Measurements from ENCODE around the gene SYNM.

The SYNM gene

DNA sequence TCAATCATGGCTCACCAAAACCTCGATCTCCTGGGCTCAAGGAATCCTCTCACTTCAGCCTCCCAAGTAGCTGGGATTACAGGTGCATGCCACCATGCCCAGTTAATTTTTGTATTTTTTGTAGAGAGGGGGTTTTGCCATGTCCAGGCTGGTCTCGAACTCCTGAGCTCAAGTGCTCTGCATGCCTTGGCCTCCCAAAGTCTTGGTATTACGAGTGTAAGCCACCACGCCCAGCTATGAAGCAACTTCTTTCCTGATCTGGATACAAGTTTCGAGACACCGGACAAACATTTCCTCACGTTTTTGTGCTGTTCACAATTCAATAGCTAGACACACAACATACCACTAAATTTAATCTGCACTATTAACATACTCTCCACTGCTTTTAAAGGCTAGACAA, 3.4 kb upstream of the SYNM start:
- TF ChIP-seq FOXP2 (optimal IDR thresholded peaks at IDR 0.05; ENCODE audit: borderline replicate concordance, extremely low read depth, extremely low read length, insufficient read depth) (no peak), POLR2AphosphoS5 (IDR thresholded peaks at IDR 0.05; ENCODE audit: low read depth, low read length) (no peak), TAF1 (IDR thresholded peaks at IDR 0.05; ENCODE audit: borderline replicate concordance, insufficient read depth, low read length) (no peak), SIN3A (IDR thresholded peaks at IDR 0.05; ENCODE audit: borderline replicate concordance, insufficient read depth, low read length) (no peak)
- TF ChIP-seq, protein P1, sequence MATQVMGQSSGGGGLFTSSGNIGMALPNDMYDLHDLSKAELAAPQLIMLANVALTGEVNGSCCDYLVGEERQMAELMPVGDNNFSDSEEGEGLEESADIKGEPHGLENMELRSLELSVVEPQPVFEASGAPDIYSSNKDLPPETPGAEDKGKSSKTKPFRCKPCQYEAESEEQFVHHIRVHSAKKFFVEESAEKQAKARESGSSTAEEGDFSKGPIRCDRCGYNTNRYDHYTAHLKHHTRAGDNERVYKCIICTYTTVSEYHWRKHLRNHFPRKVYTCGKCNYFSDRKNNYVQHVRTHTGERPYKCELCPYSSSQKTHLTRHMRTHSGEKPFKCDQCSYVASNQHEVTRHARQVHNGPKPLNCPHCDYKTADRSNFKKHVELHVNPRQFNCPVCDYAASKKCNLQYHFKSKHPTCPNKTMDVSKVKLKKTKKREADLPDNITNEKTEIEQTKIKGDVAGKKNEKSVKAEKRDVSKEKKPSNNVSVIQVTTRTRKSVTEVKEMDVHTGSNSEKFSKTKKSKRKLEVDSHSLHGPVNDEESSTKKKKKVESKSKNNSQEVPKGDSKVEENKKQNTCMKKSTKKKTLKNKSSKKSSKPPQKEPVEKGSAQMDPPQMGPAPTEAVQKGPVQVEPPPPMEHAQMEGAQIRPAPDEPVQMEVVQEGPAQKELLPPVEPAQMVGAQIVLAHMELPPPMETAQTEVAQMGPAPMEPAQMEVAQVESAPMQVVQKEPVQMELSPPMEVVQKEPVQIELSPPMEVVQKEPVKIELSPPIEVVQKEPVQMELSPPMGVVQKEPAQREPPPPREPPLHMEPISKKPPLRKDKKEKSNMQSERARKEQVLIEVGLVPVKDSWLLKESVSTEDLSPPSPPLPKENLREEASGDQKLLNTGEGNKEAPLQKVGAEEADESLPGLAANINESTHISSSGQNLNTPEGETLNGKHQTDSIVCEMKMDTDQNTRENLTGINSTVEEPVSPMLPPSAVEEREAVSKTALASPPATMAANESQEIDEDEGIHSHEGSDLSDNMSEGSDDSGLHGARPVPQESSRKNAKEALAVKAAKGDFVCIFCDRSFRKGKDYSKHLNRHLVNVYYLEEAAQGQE (IDR thresholded peaks at IDR 0.05; ENCODE audit: insufficient read depth in 1 of 2, low read depth in 2 of 2, low read length in 2 of 2) = no peak

DNA sequence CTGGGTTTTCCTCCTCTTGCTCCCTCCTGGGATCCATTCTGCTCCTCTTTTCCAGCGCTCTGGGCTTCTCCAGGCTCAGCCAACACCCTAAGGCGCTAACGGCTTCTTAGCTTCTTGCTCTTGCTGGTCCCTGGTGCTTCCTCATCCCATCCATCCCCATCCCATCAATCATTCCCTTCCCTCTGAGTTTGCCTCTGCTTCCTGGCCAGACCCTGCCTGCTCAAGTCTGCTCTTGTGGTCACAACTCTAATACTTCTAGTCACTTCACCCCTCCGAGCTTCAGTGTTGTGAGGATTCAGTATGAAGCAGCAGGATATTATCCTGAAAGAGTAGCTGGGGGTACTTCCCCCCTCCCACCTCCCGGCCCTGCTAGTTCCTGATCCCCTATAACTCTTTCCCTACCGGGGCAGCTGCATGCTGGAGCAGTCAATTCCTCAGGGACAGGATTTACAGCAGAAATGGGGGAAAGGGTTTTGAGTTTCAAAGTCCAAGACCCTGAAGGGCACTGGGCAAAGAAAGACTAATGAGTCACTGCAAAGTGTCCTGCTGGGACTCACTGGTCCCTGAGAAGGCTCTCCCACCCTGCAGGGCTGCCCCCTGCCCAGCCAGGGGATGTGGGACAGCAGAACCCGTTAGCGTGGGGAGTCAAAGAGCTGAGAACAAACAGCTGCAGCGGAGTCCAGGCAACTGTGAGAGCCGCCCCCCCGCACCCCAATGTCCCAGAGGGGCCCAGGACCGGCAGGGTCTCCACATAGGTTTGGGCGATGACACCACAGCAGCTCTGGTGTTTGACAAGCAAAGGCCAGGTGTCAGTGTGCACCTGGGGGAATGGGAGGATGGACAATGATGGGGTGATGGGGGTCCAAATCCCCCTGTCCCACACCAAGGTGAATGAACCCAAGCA, 2.3 kb upstream of the SYNM start:
- TF ChIP-seq SIN3A (IDR thresholded peaks at IDR 0.05; ENCODE audit: borderline replicate concordance, insufficient read depth, low read length) (no peak), POLR2AphosphoS5 (IDR thresholded peaks at IDR 0.05; ENCODE audit: low read depth, low read length) (no peak), FOXP2 (optimal IDR thresholded peaks at IDR 0.05; ENCODE audit: borderline replicate concordance, extremely low read depth, extremely low read length, insufficient read depth) (no peak), TAF1 (IDR thresholded peaks at IDR 0.05; ENCODE audit: borderline replicate concordance, insufficient read depth, low read length) (no peak)
- TF ChIP-seq, protein P1 (IDR thresholded peaks at IDR 0.05; ENCODE audit: insufficient read depth in 1 of 2, low read depth in 2 of 2, low read length in 2 of 2) = no peak

DNA sequence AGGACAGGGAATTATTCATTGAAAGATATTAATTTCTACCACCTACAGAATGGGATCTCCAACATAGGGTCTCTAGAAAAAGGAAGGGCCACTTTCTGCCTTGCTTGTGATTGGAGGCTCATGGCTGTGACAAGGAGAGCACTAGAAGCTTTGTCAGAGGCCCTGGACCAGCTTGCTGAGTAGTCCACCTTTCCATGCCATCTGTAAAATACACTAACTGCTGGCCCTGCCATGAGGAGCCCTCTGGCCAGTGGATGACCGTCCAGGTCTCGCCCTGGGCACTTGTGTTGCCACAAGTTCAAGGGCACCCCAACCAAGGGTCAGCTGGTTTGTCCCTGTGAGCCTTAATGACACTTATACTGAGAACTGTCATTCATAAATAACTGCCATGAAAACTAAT, 1.6 kb upstream of the SYNM start:
- TF ChIP-seq TAF1 (IDR thresholded peaks at IDR 0.05; ENCODE audit: borderline replicate concordance, insufficient read depth, low read length) (no peak), POLR2AphosphoS5 (IDR thresholded peaks at IDR 0.05; ENCODE audit: low read depth, low read length) (no peak), SIN3A (IDR thresholded peaks at IDR 0.05; ENCODE audit: borderline replicate concordance, insufficient read depth, low read length) (no peak), FOXP2 (optimal IDR thresholded peaks at IDR 0.05; ENCODE audit: borderline replicate concordance, extremely low read depth, extremely low read length, insufficient read depth) (no peak)
- TF ChIP-seq, protein P1 (IDR thresholded peaks at IDR 0.05; ENCODE audit: insufficient read depth in 1 of 2, low read depth in 2 of 2, low read length in 2 of 2) = no peak

DNA sequence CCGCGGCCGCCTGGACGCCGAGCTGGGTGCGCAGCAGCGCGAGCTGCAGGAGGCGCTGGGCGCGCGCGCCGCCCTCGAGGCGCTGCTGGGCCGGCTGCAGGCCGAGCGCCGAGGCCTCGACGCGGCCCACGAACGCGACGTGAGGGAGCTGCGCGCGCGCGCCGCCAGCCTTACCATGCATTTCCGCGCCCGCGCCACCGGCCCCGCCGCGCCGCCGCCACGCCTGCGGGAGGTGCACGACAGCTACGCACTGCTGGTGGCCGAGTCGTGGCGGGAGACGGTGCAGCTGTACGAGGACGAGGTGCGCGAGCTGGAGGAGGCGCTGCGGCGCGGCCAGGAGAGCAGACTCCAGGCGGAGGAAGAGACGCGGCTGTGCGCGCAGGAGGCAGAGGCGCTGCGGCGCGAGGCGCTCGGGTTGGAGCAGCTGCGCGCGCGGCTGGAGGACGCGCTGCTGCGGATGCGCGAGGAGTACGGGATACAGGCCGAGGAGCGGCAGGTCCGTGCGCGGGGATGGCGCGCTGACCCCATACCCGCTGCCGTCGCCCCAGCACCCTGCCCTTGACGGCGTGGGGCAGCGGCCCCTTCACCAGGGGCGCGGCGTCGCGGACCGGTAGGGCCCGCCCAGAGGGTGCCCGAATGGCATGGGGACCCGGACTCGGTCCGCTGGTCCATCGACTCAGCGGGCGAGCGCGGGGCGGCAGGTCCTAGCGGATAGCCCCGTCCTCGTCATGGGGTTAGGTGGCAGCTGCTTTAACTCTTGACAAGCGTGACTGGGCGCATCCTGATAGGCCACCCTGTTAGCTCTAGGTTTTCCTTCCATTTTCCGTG, 848 bp downstream of the SYNM start:
- TF ChIP-seq POLR2AphosphoS5 (IDR thresholded peaks at IDR 0.05; ENCODE audit: low read depth, low read length) (no peak), SIN3A (IDR thresholded peaks at IDR 0.05; ENCODE audit: borderline replicate concordance, insufficient read depth, low read length) (no peak), FOXP2 (optimal IDR thresholded peaks at IDR 0.05; ENCODE audit: borderline replicate concordance, extremely low read depth, extremely low read length, insufficient read depth) (no peak), TAF1 (IDR thresholded peaks at IDR 0.05; ENCODE audit: borderline replicate concordance, insufficient read depth, low read length) (no peak)
- TF ChIP-seq, protein P1 (IDR thresholded peaks at IDR 0.05; ENCODE audit: insufficient read depth in 1 of 2, low read depth in 2 of 2, low read length in 2 of 2) = no peak

Data from PFSK-1 (cell line).